Measurements from ENCODE around the gene TXNIP.

TXNIP gene

DNA sequence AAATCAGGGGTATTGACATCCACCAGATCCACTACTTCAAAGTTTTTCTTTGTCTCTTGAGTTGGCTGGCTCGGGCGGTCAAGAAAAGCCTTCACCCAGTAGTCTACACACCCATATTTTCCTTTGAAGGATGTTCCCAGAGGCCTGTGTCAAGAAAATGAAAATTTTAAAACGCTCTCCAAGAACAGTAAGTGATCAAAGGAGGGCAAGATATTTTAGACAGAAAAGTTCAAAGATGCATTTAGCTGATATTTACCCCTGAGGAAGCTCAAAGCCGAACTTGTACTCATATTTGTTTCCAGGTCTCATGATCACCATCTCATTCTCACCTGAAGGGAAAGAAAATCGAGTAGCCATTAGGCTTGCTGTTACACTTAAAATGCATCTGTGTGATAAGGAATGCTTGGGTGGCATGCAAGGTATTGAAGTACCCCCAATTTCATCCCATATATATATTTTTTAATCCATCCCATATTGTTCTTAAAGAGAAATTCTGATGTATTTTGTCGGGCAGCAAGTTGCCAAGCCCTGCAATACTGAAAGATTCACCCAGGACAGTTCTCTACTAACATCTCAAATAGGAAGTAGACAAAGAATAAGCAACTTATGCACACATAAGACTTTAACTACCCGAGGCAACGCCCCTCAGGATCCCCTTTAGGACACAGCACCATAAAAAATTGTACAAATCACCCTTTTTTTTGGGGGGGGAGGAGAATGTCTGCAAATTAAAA is 1.1 kb downstream of the TXNIP start:
- no peak for DNase-seq (ENCODE audit: low read depth)
- peak overlapping the region; percentile 86 for H3K4me3 ChIP-seq (ENCODE audit: low read depth, low read length)
- TF ChIP-seq, protein P1, sequence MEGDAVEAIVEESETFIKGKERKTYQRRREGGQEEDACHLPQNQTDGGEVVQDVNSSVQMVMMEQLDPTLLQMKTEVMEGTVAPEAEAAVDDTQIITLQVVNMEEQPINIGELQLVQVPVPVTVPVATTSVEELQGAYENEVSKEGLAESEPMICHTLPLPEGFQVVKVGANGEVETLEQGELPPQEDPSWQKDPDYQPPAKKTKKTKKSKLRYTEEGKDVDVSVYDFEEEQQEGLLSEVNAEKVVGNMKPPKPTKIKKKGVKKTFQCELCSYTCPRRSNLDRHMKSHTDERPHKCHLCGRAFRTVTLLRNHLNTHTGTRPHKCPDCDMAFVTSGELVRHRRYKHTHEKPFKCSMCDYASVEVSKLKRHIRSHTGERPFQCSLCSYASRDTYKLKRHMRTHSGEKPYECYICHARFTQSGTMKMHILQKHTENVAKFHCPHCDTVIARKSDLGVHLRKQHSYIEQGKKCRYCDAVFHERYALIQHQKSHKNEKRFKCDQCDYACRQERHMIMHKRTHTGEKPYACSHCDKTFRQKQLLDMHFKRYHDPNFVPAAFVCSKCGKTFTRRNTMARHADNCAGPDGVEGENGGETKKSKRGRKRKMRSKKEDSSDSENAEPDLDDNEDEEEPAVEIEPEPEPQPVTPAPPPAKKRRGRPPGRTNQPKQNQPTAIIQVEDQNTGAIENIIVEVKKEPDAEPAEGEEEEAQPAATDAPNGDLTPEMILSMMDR (IDR thresholded peaks at IDR 0.05; ENCODE audit: control insufficient read depth, extremely low read depth, insufficient read depth), result no peak

DNA sequence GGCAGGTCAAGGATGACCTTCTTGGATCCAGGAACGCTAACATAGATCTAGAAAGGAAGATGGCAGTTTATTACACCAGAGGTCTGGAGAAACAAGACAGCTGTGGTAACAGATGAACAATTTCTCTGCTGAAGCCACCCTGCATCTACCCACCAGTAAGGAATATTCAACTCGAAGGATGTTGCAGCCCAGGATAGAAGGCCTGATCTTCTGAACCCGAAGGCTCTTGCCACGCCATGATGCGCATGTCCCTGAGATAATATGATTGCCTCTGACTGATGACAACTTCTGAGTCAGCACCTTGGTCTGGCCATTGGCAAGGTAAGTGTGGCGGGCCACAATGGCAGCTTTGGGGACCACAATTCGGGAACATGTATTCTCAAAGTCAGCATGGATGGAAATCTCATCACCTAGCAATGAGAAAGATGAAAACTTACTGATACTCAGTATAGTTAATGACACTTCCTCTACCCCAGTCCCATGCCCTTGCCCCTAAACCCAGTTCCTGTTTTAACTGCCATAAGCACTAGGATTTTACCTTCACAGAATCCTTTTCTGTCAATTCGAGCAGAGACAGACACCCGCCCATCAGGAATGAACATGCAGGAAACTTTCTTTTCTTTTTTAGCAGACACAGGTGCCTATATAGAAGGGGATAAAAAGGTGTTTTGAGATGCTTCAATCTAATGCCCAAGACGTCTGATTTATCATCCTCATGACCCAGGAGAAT is 1.8 kb downstream of the TXNIP start:
- no peak for DNase-seq (ENCODE audit: low read depth)
- H3K4me3 ChIP-seq (ENCODE audit: low read depth, low read length), result peak overlapping the region; percentile 86
- TF ChIP-seq, protein P1 (IDR thresholded peaks at IDR 0.05; ENCODE audit: control insufficient read depth, extremely low read depth, insufficient read depth), result no peak

DNA sequence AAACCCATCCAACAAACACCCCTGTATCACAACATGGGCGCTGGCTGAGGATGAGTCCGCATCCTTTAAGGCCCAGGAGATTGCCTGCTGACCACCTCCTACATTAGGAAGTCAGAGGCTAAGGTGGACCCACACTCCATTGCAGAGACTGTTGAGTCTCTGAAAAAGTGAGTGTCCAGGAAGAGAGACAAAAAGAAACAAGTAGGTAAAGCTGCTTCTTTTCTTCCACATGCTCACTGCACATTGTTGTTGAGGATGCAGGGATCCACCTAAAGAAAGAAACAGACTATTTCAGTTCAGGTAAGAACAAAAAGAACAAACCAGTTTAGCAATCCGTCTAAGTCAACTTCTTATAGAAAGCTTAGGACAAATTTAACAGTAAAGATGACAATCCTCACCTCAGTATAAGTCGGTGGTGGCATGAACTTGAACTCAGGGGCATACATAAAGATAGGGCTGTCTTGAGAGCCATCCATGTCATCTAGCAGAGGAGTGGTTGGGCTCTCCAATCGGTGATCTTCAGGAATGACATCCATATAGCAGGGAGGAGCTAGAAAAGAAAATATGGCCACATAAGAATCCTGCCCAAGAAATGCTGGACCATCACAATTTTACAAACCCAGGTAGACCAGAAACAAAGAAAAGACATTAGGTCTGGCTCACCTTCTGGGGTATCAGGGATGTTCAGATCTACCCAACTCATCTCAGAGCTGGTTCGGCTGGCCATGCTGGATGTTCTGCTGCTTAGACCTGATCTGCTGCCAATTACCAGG is 2.6 kb downstream of the TXNIP start:
- H3K4me3 ChIP-seq (ENCODE audit: low read depth, low read length), result peak overlapping the region; percentile 86
- TF ChIP-seq, protein P1 (IDR thresholded peaks at IDR 0.05; ENCODE audit: control insufficient read depth, extremely low read depth, insufficient read depth), result no peak
- DNase-seq (ENCODE audit: low read depth), result no peak

DNA sequence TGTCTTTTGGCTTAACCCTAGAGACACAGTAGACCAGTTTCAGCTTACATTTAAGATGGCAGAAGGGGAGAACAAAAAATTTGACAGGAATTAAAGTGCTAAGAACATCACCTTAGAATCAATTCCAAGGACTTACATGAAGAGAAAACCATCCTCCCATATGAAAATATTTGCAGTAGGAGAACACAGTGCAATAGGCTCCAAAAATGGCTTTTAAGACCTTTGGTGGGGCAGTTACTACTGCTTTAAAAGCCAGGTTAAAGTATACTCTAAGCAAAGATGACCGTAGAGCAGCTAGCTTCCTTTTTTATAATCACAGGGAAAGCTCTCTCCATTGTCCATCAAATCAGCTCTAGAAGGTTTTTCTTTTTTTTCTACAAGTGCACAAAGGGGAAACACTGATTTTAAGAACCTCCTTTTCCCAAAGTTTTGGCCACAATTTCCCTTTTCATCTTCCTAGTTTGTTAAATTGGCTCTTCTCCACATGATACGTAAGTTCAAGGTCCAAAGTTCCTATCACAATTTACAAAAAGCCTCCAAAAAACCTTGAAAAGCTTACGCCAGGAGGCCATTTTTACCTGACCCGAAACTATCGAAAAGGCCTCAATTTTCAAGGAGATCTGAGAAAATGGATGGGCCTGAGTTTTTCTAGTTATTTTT is 3.3 kb downstream of the TXNIP start:
- H3K4me3 ChIP-seq (ENCODE audit: low read depth, low read length), result peak overlapping the region; percentile 86
- DNase-seq (ENCODE audit: low read depth), result no peak
- TF ChIP-seq, protein P1 (IDR thresholded peaks at IDR 0.05; ENCODE audit: control insufficient read depth, extremely low read depth, insufficient read depth), result no peak

DNA sequence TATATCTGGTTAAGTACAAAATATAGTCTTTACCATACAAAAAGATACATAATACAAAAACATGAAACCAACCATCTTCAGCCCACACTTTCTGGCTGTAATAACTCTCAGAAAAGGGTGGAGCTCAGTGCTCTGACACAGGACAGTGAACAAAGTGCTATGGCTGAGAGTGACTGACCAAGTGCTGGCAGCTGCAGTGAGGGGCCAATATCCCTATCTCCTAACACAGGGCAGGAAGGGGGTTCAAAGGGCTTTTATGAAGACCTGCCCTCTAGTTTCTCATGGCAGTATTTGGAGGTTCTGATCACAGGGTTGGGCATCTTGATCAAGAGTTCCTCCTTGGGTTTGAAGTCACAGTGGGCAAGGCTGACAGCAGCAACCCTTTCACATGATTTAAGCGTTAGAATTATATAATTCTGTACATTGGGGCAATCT is 3.9 kb downstream of the TXNIP start:
- H3K4me3 ChIP-seq (ENCODE audit: low read depth, low read length), result peak overlapping the region; percentile 86
- no peak for DNase-seq (ENCODE audit: low read depth)
- TF ChIP-seq, protein P1 (IDR thresholded peaks at IDR 0.05; ENCODE audit: control insufficient read depth, extremely low read depth, insufficient read depth), result no peak

DNA sequence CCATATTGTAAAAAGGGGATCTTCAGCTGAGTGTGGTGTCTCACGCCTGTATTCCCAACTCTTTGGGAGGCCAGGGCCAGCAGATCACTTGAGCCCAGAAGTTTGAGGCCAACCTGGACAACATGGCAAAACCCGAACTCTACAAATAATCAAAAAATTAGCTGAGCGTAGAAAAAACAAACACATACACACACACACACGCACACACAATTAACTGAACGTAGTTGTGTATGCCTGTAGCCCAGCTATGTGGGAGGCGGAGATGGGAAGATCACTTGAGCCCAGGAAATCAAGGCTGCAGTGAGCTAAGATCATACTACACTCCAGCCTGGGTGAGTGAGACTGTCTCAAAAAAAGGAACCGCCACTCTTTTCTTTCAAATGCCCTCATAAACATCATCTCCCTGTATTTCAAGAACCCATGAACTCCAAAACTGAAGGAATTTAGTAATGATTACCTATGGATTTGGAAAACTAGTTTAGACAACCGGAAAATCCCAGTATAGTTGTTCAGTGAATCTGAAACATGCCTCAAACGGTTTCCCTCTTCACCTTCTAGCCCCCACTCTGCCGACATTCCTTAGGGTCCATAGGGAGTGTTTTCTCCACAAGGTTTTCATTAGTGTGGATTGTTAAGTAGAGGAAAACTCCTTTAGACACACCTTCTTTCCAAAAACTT is 4.5 kb downstream of the TXNIP start:
- no peak for DNase-seq (ENCODE audit: low read depth)
- TF ChIP-seq, protein P1 (IDR thresholded peaks at IDR 0.05; ENCODE audit: control insufficient read depth, extremely low read depth, insufficient read depth), result no peak
- H3K4me3 ChIP-seq (ENCODE audit: low read depth, low read length), result peak overlapping the region; percentile 86
